T47D (cell line): ENCODE data around the gene CREBZF.
"Not testable (repeated sequence)": the region's sequence is repeated elsewhere in the genome, so short reads cannot be mapped to it uniquely, and the experiment has no call there.

Experiments used
- DNase-seq, 2 experiments: peaks; one replicate each; pipeline versions ENCODE4 v3.0.0 to v3.0.0-alpha.2; 2011 to 2012; ENCODE audit warnings: low read depth in 1 of 2, low spot score in 1 of 2
- JUND ChIP-seq: IDR thresholded peaks from 2 replicates; pipeline ENCODE4 v1.6.1; 2012; ENCODE audit warnings: low read depth
- in situ Hi-C: cut with HindIII; loops from 2 replicates; pipeline ENCODE4 v1.10.0; 2016; ENCODE audit warnings: low sequenced_read_pairs, low pct_unique_long_range_greater_than_20kb

Gene CREBZF

GRCh38 chr11:85685820-85686459 lies 21.0 kb upstream of the CREBZF start, which contains the start of gene CCDC89:
Gene CCDC89, minus strand, starts transcription at chr11:85686195. Its CDS starts 65 bp downstream, at chr11:85686130.
- in situ Hi-C loops: no loop called here
- TF ChIP-seq JUND: no peak
- peak in 1 of 2 experiments; percentile 77 for DNase-seq

- in situ Hi-C loops: no loop called here
- TF ChIP-seq JUND: no peak
- DNase-seq: no peak
Measured at GRCh38 chr11:85685125-85685819, 20.3 kb upstream of the CREBZF start.

GRCh38 chr11:85682330-85683305 lies 17.7 kb upstream of the CREBZF start:
- in situ Hi-C loops: no loop called here
- no peak for DNase-seq
- TF ChIP-seq JUND: no peak

GRCh38 chr11:85680897-85681296 lies 16.0 kb upstream of the CREBZF start:
- in situ Hi-C loops: no loop called here
- no peak for TF ChIP-seq JUND
- peak in 1 of 2 experiments; percentile 36 for DNase-seq

- no peak for TF ChIP-seq JUND
- in situ Hi-C loops: no loop called here
- no peak for DNase-seq
Measured at GRCh38 chr11:85679576-85679975, 14.6 kb upstream of the CREBZF start.

- in situ Hi-C loops: no loop called here
- no peak for TF ChIP-seq JUND
- DNase-seq: no peak
Measured at GRCh38 chr11:85673393-85673792, 8.5 kb upstream of the CREBZF start.

- TF ChIP-seq JUND: no peak
- DNase-seq: no peak
Measured at GRCh38 chr11:85672105-85672902, 7.4 kb upstream of the CREBZF start.

GRCh38 chr11:85670949-85671663 lies 6.2 kb upstream of the CREBZF start:
- DNase-seq, in situ Hi-C loops: not testable (repeated sequence)

More at GRCh38 chr11:85672105-85672902, 7.4 kb upstream of the CREBZF start:
- in situ Hi-C loops: no loop called here

- TF ChIP-seq JUND: no peak
- no peak for DNase-seq
- in situ Hi-C loops: no loop called here
Measured at GRCh38 chr11:85668157-85668556, 3.2 kb upstream of the CREBZF start.

GRCh38 chr11:85666687-85667086 lies 1.8 kb upstream of the CREBZF start:
- DNase-seq: no peak
- TF ChIP-seq JUND: no peak
- in situ Hi-C loops: no loop called here

- in situ Hi-C loops: no loop called here
- no peak for DNase-seq
- TF ChIP-seq JUND: no peak
Measured at GRCh38 chr11:85665733-85666132, 804 bp upstream of the CREBZF start.
